Measurements from ENCODE around the gene ACADSB.

Gene ACADSB

DNA sequence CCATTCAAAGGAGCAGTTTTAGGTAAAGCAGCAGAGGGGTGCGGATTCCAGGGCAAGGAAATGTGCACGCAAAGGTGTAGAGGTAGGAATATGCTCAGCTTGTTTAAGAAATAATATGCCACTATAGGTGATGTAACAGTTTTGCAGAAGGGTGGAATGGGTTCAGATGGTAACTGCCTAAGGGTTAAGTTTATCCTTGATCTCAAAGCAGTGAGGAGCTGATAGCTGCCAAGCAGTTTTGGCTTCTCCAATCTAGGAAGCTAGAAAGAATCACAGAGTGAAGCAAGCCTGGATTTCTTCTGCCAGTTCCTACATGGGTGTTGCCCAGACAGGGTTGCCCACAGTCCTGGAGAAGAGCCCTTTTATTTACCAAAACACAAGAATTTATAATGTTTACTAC, 6.0 kb downstream of the ACADSB start:
- TF ChIP-seq, protein P1, sequence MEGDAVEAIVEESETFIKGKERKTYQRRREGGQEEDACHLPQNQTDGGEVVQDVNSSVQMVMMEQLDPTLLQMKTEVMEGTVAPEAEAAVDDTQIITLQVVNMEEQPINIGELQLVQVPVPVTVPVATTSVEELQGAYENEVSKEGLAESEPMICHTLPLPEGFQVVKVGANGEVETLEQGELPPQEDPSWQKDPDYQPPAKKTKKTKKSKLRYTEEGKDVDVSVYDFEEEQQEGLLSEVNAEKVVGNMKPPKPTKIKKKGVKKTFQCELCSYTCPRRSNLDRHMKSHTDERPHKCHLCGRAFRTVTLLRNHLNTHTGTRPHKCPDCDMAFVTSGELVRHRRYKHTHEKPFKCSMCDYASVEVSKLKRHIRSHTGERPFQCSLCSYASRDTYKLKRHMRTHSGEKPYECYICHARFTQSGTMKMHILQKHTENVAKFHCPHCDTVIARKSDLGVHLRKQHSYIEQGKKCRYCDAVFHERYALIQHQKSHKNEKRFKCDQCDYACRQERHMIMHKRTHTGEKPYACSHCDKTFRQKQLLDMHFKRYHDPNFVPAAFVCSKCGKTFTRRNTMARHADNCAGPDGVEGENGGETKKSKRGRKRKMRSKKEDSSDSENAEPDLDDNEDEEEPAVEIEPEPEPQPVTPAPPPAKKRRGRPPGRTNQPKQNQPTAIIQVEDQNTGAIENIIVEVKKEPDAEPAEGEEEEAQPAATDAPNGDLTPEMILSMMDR (IDR thresholded peaks at IDR 0.05), result no peak
- no peak for TF ChIP-seq ZFX (IDR thresholded peaks at IDR 0.05; ENCODE audit: borderline replicate concordance)
- H3K27ac ChIP-seq, result no peak overlapping the region

DNA sequence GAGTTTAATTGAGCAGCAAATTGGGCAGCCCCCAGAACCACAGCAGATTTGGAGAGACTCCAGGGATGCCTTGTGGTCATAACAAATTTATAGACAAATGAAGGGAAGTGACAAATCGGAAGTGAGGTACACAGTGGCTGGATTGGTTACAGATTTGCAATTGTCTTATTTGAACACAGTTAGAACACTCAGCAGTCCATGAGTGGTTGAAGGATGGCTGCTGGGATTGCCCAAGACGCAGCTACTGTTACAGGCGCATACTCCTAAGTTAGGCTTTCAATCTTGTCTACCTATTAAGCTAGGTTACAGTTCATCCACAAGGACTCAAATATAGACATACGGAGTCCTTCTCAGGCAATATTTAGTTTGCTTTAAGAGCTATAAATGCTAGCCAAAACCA, 7.4 kb downstream of the ACADSB start:
- no peak overlapping the region for H3K27ac ChIP-seq
- TF ChIP-seq, protein P1 (IDR thresholded peaks at IDR 0.05), result no peak
- TF ChIP-seq ZFX (IDR thresholded peaks at IDR 0.05; ENCODE audit: borderline replicate concordance), result no peak

DNA sequence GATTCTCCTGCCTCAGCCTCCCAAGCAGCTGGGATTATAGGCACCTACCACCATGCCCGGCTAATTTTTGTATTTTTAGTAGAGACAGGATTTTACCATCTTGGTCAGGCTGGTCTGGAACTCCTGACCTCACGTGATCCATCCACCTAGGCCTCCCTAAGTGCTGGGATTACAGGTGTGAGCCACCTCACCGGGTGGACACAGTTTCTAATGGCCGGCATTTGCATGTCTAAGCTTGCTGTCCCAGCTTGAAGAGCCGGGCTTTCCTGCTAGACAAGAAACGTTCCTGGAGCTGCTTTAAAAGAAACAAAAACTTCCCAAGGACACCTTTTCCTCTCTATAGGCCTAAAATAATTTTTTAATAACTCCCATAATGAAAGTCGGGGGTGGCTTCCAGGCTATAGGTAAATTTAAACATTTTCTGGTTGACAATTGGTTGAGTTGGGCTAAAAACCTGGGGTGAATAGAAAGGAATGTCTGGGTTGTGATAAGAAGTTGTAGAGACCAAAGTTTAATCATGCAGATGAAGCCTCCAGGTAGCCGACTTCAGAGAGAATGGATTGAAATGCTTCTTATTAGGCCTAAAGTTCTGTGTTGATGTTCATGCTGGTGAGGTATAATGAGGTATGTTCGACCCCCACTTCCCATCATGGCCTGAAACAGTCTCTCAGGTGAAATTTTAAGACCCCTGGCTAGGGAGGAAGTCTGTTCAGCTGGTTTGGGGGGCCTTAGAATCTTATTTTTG, 8.8 kb downstream of the ACADSB start:
- no peak overlapping the region for H3K27ac ChIP-seq
- no peak for TF ChIP-seq ZFX (IDR thresholded peaks at IDR 0.05; ENCODE audit: borderline replicate concordance)
- TF ChIP-seq, protein P1 (IDR thresholded peaks at IDR 0.05), result no peak

DNA sequence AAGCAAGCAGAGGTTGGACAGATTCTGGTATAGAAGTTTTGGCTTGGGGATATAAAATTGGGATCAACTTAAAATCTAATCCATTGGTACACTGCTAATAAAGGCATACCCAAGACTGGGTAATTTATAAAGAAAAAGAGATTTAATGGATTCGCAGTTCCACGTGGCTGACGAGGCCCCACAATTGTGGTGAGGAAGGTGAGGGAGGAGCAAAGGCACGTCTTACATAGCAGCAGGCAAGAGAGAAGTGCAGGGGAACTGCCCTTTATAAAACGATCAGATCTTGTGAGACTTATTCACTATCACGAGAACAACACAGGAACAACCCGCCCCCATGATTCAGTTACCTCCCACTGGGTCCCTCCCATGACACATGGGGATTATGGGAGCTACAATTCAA, 9.7 kb downstream of the ACADSB start:
- TF ChIP-seq, protein P1 (IDR thresholded peaks at IDR 0.05), result no peak
- no peak for TF ChIP-seq ZFX (IDR thresholded peaks at IDR 0.05; ENCODE audit: borderline replicate concordance)
- H3K27ac ChIP-seq, result no peak overlapping the region

DNA sequence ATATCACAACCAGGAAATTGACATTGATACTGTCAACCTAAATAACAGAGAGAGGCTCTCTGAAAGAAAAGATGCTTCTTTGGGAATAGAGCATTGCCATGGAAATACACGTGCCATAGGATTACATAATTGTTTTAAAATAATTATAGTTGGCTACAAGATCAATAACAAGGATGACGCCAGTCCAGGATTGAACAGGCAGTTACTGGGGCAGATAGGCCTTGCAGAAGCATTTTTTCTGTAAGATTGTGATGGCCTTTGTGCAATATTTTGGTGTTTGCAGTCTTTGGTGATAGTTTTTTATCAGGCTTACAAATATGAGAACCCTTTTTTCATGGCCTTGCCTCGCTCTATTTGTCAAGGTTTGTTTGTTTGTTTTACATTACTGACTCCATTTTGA, 10.5 kb downstream of the ACADSB start:
- no peak overlapping the region for H3K27ac ChIP-seq
- TF ChIP-seq, protein P1 (IDR thresholded peaks at IDR 0.05), result no peak
- no peak for TF ChIP-seq ZFX (IDR thresholded peaks at IDR 0.05; ENCODE audit: borderline replicate concordance)

DNA sequence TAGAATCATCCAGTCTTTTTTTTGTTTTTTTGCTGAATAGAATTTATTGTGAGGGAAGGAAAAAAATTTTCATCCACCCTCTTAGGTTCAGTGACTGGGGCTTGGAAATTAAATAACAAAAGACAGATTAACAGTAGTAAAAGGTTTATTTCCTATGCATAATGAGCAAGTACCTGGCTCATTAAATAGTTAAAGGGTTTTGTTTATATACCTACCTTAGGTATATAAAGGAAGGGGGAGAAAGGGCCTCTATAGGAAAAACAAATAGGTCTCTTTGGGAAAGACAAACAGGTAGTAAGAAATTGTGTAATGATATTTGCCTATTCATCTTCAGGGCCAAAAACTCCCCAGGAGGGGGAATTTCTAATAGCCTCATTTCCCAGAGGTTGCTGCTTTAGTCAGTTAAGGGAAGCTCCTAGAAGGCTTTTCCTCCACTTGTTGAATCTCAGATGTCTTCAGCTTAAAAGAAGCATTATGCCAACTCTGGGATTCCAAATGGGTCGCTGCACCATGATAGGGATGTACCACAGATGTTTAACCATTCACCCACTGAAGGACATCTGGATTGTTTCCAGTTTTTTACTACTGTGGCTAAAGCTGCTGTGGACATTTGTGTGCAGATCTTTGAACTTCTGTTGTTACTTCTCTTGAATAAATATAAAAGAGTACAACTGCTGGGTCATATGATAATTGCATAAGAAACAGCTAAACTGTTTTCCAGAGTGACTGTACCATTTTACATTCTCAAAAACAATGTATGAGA, 11.3 kb downstream of the ACADSB start:
- TF ChIP-seq, protein P1 (IDR thresholded peaks at IDR 0.05), result no peak
- TF ChIP-seq ZFX (IDR thresholded peaks at IDR 0.05; ENCODE audit: borderline replicate concordance), result no peak
- no peak overlapping the region for H3K27ac ChIP-seq

DNA sequence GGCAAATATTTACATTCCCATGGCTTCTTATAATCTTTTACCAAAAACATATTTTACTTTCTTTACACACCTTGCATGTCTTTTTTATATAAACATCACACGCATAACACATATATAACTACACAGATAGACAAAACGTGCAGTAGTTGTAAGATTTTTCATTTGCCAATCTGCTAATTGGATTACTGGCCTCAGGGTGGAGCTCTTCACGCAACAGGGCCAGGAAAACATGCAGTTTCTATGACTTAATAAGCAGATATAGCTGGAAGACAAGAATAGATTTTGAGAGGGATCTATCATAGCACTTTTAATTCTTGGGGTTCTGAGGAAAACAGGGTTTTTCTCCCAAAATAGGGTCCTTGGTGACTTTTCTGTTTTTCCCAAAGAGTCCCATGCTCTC, 12.7 kb downstream of the ACADSB start:
- no peak overlapping the region for H3K27ac ChIP-seq
- TF ChIP-seq, protein P1 (IDR thresholded peaks at IDR 0.05), result peak; percentile 65
- TF ChIP-seq ZFX (IDR thresholded peaks at IDR 0.05; ENCODE audit: borderline replicate concordance), result no peak

Data from 22Rv1 (cell line).